Measurements from ENCODE around the gene GIGYF2. TPM values are rescaled to one million over a fixed set of nuclear protein-coding genes. Genes with fewer than 3 reads are reported as not detected.

Gene GIGYF2
- total RNA-seq, 1 experiment from 2014 or later, result 40.4 TPM

- Mint-ChIP-seq H3K27ac (ENCODE audit: unreplicated experiment) (no peak overlapping the region), H3K4me1 (ENCODE audit: low read depth, unreplicated experiment) (no peaks in the 10 kb centered on the region), H3K27me3 (ENCODE audit: insufficient read depth, unreplicated experiment) (no peaks in the 10 kb centered on the region), H3K36me3 (ENCODE audit: insufficient read depth, unreplicated experiment) (peaks cover 30% of the 10 kb centered on the region), H3K9me3 (ENCODE audit: unreplicated experiment) (no peaks in the 10 kb centered on the region), H3K4me3 (ENCODE audit: unreplicated experiment) (no peak overlapping the region)
- no peak for DNase-seq
- no TSS peak for BruUV-seq (replicated peaks)
- H3K4me3 ChIP-seq (ENCODE audit: low read depth, low read length), result no peak overlapping the region
- intact Hi-C loops (cut with micrococcal nuclease; ENCODE audit: unreplicated experiment), result no loop called here
- ChIA-PET CTCF (no interaction called here), POLR2A (no interaction called here)
- TF ChIP-seq CTCF (IDR thresholded peaks at IDR 0.05; ENCODE audit: insufficient read depth in 1 of 2, low read depth in 1 of 2, low read length in 1 of 2, severe bottlenecking in 1 of 2, unreplicated experiment in 1 of 2), result no peak
- no peaks in the 10 kb centered on the region; the same call in 1 of the 2 replicates for H3K36me3 ChIP-seq (ENCODE audit: control insufficient read depth, insufficient read depth, low read length)
- H3K27me3 ChIP-seq (replicated peaks; ENCODE audit: control insufficient read depth, insufficient read depth, low read length), result no peaks in the 10 kb centered on the region
- H3K9me3 ChIP-seq, result no peaks in the 10 kb centered on the region
- H3K4me1 ChIP-seq, result no peaks in the 10 kb centered on the region
Measured at GRCh38 chr2:232809349-232810124, 112.4 kb downstream of the GIGYF2 start.

- intact Hi-C loops (cut with micrococcal nuclease; ENCODE audit: unreplicated experiment), result no loop called here
- Mint-ChIP-seq H3K4me1 (ENCODE audit: low read depth, unreplicated experiment) (no peaks in the 10 kb centered on the region), H3K4me3 (ENCODE audit: unreplicated experiment) (no peak overlapping the region), H3K27me3 (ENCODE audit: insufficient read depth, unreplicated experiment) (no peaks in the 10 kb centered on the region), H3K36me3 (ENCODE audit: insufficient read depth, unreplicated experiment) (peaks cover 30% of the 10 kb centered on the region), H3K9me3 (ENCODE audit: unreplicated experiment) (no peaks in the 10 kb centered on the region), H3K27ac (ENCODE audit: unreplicated experiment) (no peak overlapping the region)
- DNase-seq, result no peak
- Histone ChIP-seq H3K4me3 (ENCODE audit: low read depth, low read length) (no peak overlapping the region), H3K36me3 (ENCODE audit: control insufficient read depth, insufficient read depth, low read length) (no peaks in the 10 kb centered on the region; the same call in 1 of the 2 replicates), H3K4me1 (no peaks in the 10 kb centered on the region), H3K27me3 (replicated peaks; ENCODE audit: control insufficient read depth, insufficient read depth, low read length) (no peaks in the 10 kb centered on the region), H3K9me3 (no peaks in the 10 kb centered on the region)
- ChIA-PET POLR2A (no interaction called here), CTCF (no interaction called here)
- TF ChIP-seq CTCF (IDR thresholded peaks at IDR 0.05; ENCODE audit: insufficient read depth in 1 of 2, low read depth in 1 of 2, low read length in 1 of 2, severe bottlenecking in 1 of 2, unreplicated experiment in 1 of 2), result no peak
- BruUV-seq (replicated peaks), result no TSS peak
Measured at GRCh38 chr2:232810444-232810843, 113.3 kb downstream of the GIGYF2 start.

GRCh38 chr2:232815569-232815968, 118.4 kb downstream of the GIGYF2 start:
- Mint-ChIP-seq H3K9me3 (ENCODE audit: unreplicated experiment) (no peaks in the 10 kb centered on the region), H3K27ac (ENCODE audit: unreplicated experiment) (no peak overlapping the region), H3K36me3 (ENCODE audit: insufficient read depth, unreplicated experiment) (peaks cover 45% of the 10 kb centered on the region), H3K4me3 (ENCODE audit: unreplicated experiment) (no peak overlapping the region), H3K4me1 (ENCODE audit: low read depth, unreplicated experiment) (no peaks in the 10 kb centered on the region), H3K27me3 (ENCODE audit: insufficient read depth, unreplicated experiment) (no peaks in the 10 kb centered on the region)
- no peak for DNase-seq
- H3K36me3 ChIP-seq (ENCODE audit: control insufficient read depth, insufficient read depth, low read length), result no peaks in the 10 kb centered on the region; the same call in 1 of the 2 replicates
- H3K4me3 ChIP-seq (ENCODE audit: low read depth, low read length), result no peak overlapping the region
- ChIA-PET CTCF (no interaction called here), POLR2A (no interaction called here)
- TF ChIP-seq CTCF (IDR thresholded peaks at IDR 0.05; ENCODE audit: insufficient read depth in 1 of 2, low read depth in 1 of 2, low read length in 1 of 2, severe bottlenecking in 1 of 2, unreplicated experiment in 1 of 2), result no peak
- no peaks in the 10 kb centered on the region for H3K27me3 ChIP-seq (replicated peaks; ENCODE audit: control insufficient read depth, insufficient read depth, low read length)
- no peaks in the 10 kb centered on the region for H3K4me1 ChIP-seq
- no TSS peak for BruUV-seq (replicated peaks)
- intact Hi-C loops (cut with micrococcal nuclease; ENCODE audit: unreplicated experiment), result no loop called here
- no peaks in the 10 kb centered on the region for H3K9me3 ChIP-seq
